Astrocyte (in vitro differentiated cells and primary cell): Measurements from ENCODE around the gene RPS6KA1.
"Not testable (repeated sequence)": the region's sequence is repeated elsewhere in the genome, so short reads cannot be mapped to it uniquely, and the experiment has no call there.

ENCODE experiments used
- CTCF ChIP-seq: IDR thresholded peaks from 2 replicates; pipeline ENCODE4 v1.5.1; 2011; ENCODE audit warnings: low read depth, mild to moderate bottlenecking, inconsistent platforms, low read length, moderate library complexity; ENCODE audit not compliant: insufficient read depth
- EZH2 ChIP-seq: IDR thresholded peaks from 2 replicates; pipeline ENCODE4 v1.6.1; 2012; ENCODE audit warnings: mild to moderate bottlenecking, low read length, inconsistent platforms; ENCODE audit not compliant: insufficient read depth

GRCh38 chr1:26584588-26584987 is 55.0 kb downstream of the RPS6KA1 start:
- not testable (repeated sequence) for TF ChIP-seq CTCF, EZH2
